Erythroblast (primary cell): ENCODE measurements around the gene NBPF3.

ENCODE experiments used
- GATA1 ChIP-seq: IDR thresholded peaks from 2 replicates; pipeline ENCODE4 v1.6.1; 2011; ENCODE audit warnings: low read depth, mild to moderate bottlenecking, control low read depth, low read length, moderate library complexity
- POLR2A ChIP-seq: IDR thresholded peaks from 2 replicates; pipeline ENCODE4 v1.6.1; 2011; ENCODE audit warnings: mild to moderate bottlenecking, low read length

- TF ChIP-seq POLR2A = no peak
- TF ChIP-seq GATA1 = no peak
Measured at GRCh38 chr1:21414015-21414414, 25.9 kb upstream of the NBPF3 start.
